Caki2 (cell line): Measurements from ENCODE around the gene GNA15. TPM values are rescaled to one million over a fixed set of nuclear protein-coding genes. Genes with fewer than 3 reads are reported as not detected.

ENCODE experiments used
- DNase-seq: peaks from one replicate; pipeline ENCODE4 v3.0.0-alpha.2; 2015; ENCODE audit warnings: low read depth
- in situ Hi-C: cut with HindIII; loops from 2 replicates; pipeline ENCODE4 v1.10.0; 2016; ENCODE audit warnings: low sequenced_read_pairs, low pct_unique_long_range_greater_than_20kb, mixed read lengths
- total RNA-seq: library from RNA; depleted of rRNA; stranded (reverse); fragments of >200 nt; shearing (Covaris generic); gene quantifications from 2 replicates; pipeline ENCODE4 v1.2.3, GENCODE V29; 2014; ENCODE audit warnings: low replicate concordance

Gene GNA15
- total RNA-seq, 1 experiment from 2014 or later: not detected

- no peak for DNase-seq
- in situ Hi-C loops: no loop called here
These were observed 30.0 kb upstream of the GNA15 start for GRCh38 chr19:3105641-3106508.

DNA sequence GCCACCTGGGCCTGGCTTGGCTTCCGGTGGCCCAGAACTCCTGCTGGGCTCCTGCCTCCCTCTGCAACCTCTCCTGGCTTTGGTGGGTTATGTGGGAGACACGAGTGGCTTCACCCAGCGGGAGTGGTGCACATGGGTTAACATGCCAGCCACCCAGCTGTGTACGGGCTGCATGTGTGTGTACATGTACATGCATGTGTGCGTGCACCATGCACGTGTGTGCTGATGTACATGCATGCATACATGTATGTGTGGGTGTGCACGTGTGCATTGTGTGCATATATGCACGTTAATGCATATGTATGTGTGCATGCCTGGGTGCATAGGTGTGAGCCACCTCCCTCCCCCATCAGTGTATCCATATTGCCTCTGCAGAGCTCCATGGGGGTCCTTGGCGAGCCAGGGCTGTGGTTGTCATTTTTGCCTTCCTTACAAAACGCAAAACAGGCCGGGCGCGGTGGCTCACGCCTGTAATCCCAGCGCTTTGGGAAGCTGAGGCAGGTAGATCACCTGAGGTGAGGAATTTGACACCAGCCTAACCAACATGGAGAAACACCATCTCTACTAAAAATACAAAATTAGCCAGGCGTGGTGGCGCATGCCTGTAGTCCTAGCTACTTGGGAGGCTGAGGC, 29.2 kb upstream of the GNA15 start:
- DNase-seq: no peak
- in situ Hi-C loops: no loop called here

DNA sequence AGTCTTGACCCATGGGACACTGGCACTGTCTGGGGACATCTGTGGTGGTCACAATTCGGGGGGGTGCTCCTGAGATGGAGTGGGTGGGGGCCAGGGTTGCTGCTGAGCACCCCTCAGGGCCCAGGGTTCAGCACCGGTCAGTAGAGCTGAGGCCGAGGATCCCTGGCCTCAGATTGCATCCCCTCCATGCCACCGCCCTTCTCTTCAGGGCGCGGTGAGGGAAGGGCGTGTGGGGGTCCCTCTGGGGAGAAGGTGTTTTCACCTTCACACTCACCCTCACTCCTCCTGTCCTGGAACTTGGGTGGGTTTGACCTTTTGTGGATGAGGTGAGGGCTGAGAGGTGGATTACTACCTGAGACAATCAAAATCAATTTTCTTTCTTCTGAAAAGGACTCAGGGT, 28.2 kb upstream of the GNA15 start:
- DNase-seq: no peak
- in situ Hi-C loops: no loop called here

DNA sequence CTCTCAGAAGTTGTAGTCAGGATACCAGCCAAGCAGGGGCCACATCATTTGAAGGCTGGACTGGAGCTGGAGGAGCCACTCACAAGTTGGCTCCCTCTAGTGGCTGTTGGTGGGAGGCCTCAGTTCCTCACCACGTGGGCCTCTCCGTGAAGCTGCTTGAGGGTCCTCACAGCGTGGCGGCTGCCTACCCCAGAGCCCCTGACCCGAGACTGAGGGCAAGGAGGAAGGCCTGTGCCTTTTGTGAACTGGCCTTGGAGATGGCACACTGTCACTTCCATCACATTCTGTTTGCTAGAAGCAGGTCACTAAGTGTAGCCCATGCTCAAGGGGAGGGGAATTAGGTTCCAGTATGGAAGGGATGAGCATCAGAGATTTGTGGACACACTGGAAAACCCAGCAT, 27.1 kb upstream of the GNA15 start:
- in situ Hi-C loops: no loop called here

DNA sequence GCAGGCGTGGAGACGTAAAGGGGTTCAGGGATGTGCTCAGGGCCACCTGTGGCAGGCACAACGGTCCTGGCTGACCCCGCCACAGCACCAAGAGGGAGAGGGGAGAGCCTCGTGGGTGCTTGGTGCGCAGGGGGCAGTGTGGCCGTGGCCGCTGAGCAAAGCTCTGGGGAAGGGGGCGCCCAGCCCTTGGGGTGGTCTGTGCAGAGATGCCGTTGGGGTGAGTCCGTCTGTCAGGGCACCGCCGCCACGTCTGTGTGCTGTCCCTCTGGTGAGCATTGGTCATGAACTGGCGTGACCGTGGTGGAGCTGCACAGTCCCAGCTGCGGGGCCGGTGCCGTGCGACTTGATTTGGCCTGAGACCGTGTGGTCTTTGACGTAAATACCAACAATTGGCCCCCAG, 26.3 kb upstream of the GNA15 start:
- no peak for DNase-seq
- in situ Hi-C loops: no loop called here

More for the DNA sequence above, 27.1 kb upstream of the GNA15 start:
- DNase-seq: peak; percentile 12

DNA sequence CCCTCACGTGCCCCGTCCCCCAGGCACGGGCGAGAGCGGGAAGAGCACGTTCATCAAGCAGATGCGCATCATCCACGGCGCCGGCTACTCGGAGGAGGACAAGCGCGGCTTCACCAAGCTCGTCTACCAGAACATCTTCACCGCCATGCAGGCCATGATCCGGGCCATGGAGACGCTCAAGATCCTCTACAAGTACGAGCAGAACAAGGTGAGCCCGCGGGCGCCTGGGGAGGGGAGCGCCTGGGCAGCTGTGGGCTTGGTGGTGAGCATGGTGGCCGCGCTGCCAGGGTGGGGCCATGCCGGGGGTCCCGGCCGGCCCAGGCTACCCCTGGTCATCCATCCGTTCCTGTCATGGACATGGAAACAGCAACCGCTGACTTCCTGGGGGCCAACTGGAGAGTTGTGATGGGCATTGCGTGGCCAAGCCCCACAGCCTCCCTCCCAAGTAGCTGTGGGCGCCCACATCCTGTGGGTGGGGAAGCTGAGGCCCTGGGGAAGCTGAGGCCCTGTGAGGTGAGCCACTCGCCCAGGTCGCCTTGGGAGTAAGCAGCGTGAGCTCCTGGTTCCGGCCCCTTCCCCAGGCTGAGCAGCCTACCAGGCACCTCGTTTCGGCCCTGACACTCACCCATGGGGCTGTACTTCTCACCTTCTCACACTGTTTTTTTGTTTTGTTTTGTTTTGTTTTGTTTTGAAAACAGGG, 25.6 kb upstream of the GNA15 start:
- no peak for DNase-seq
- in situ Hi-C loops: no loop called here

DNA sequence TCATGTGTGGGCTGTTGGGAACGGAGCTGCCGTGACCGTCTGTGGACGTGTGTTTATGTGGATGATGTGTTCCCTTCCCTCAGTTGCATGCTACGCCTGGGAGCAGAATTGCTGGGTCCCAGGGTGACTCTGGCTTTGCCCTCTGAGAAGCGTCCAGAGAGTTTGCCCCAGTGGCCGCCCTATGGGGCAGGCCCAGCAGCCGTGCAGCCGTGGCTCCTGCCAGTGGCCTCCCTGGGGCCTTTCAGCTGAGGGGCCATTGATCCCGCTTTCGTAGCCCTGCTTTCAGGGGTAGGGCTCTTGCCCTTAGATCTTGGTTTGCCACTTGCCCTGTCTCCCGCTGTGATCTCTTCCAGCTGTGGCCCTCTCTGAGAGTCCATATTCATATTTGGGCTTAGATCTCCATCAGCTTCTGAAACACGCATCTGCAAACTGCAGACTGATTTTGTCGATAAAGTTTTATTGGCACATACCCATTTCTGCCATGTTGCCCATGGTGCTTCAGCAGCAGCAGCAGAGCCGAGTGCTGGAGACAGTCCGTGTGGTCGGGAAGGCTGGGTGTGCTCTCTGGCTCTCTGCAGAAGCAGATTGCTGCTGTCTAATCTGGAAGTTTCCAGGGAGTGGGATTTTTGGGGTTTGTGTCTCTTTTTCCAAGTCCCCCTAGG, 24.1 kb upstream of the GNA15 start:
- DNase-seq: no peak
- in situ Hi-C loops: no loop called here

GRCh38 chr19:3112375-3113099, 23.3 kb upstream of the GNA15 start:
- no peak for DNase-seq
- in situ Hi-C loops: no loop called here

- in situ Hi-C loops: no loop called here
- no peak for DNase-seq
These were observed 22.5 kb upstream of the GNA15 start for GRCh38 chr19:3113100-3114017.

DNA sequence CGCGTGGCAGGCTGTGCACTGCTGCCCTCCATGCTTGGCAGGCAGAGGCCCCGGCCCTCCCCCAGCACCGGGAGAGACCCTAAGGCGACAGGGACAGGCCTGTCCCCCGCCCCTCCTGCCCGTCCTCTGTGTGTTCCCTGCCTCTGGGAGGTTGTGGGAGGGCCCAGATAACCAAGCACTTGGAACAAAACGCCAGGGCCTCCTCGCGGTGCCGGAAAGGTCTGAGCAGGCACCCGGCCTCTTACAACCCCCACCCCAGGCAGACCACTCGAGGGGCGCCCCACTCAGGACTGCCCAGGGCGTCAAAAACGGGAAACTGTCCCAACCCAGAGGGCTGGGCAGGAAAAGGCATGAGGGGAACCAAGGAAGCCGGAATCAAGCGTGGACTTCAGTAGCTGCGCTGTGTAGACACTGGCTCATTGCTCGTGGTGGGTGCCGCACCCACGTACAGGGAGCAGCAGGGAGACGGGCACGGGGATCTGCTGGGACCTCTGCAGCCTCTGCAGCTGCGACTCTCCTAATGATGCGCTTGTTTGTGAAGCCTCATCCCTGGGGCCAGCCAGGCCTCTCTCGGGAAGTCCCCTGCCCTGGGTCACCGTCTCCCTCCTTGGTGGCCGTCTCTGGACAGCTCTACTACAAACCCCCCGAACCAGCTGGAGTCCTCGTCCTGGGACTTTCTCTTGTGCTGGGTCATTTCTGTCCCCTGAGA, 21.7 kb upstream of the GNA15 start:
- no peak for DNase-seq
- in situ Hi-C loops: no loop called here

- DNase-seq: no peak
- in situ Hi-C loops: no loop called here
These were observed 21.0 kb upstream of the GNA15 start for GRCh38 chr19:3114811-3115210.

DNA sequence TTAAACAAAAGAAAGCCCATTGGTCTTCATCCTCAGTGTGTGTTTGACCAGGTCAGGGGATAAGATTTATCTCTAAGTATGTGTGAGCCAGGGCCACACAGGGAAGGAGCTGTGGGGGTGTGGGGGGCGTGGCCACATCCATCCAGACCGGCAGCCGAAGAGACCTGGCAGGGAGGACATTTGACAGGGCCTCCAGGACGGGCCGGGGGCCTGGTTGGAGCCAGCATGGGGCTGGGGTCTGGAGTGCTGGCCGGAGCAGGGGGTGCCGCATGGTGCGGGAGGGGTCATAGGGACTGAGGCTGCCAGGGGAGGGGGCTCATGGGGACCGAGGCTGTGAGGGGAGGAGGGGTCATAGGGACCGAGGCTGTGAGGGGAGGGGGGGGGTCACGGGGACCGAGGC, 20.4 kb upstream of the GNA15 start:
- no peak for DNase-seq
- in situ Hi-C loops: no loop called here

GRCh38 chr19:3115916-3116602, 19.8 kb upstream of the GNA15 start:
- in situ Hi-C loops: no loop called here
- DNase-seq: no peak

GRCh38 chr19:3116621-3117020, 19.2 kb upstream of the GNA15 start:
- DNase-seq: no peak
- in situ Hi-C loops: no loop called here

DNA sequence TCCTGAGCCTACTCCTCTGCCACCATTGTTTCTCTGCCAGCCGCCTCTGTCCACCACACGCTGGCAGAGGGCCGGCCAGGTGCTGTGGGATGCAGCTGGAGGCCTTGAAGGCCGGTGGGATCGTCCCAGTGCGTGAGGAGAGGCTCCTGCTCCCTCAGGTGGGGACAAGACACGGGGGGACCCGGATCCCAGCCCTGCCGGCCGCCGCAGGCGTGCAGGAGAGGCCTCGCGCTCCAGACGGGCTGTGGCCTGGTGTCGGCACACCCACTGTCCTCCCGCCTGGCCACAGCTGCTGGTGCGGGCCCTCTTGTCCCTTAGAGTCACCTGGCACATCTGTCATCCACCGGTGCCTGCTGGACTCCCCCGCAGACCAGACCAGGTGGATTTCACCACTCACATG, 18.1 kb upstream of the GNA15 start:
- no peak for DNase-seq
- in situ Hi-C loops: no loop called here
